ENCODE results near the gene TFDP1.

Gene TFDP1

GRCh38 chr13:113584205-113584869, at the start of gene TFDP1:
TFDP1 (plus strand) TSS chr13:113584753; CDS start chr13:113585838, 1,085 bp downstream.
- in situ Hi-C loops (cut with MboI; ENCODE audit: low pct_unique_long_range_greater_than_20kb, low sequenced_read_pairs) = no loop called here
- DNase-seq = peak; percentile 96

- no peak for DNase-seq
- in situ Hi-C loops (cut with MboI; ENCODE audit: low pct_unique_long_range_greater_than_20kb, low sequenced_read_pairs) = no loop called here
Measured at GRCh38 chr13:113535381-113535781, 49.2 kb upstream of the TFDP1 start.

GRCh38 chr13:113536461-113537110, 48.0 kb upstream of the TFDP1 start:
- in situ Hi-C loops (cut with MboI; ENCODE audit: low pct_unique_long_range_greater_than_20kb, low sequenced_read_pairs) = no loop called here
- no peak for DNase-seq

GRCh38 chr13:113537205-113537604, 47.3 kb upstream of the TFDP1 start:
- in situ Hi-C loops (cut with MboI; ENCODE audit: low pct_unique_long_range_greater_than_20kb, low sequenced_read_pairs) = no loop called here

GRCh38 chr13:113537909-113538688, 46.5 kb upstream of the TFDP1 start:
- DNase-seq = no peak
- in situ Hi-C loops (cut with MboI; ENCODE audit: low pct_unique_long_range_greater_than_20kb, low sequenced_read_pairs) = no loop called here

More at GRCh38 chr13:113537205-113537604, 47.3 kb upstream of the TFDP1 start:
- no peak for DNase-seq

GRCh38 chr13:113538689-113539058, 45.9 kb upstream of the TFDP1 start:
- in situ Hi-C loops (cut with MboI; ENCODE audit: low pct_unique_long_range_greater_than_20kb, low sequenced_read_pairs) = no loop called here
- no peak for DNase-seq

GRCh38 chr13:113539176-113539575, 45.4 kb upstream of the TFDP1 start:
- in situ Hi-C loops (cut with MboI; ENCODE audit: low pct_unique_long_range_greater_than_20kb, low sequenced_read_pairs) = no loop called here
- no peak for DNase-seq

- in situ Hi-C loops (cut with MboI; ENCODE audit: low pct_unique_long_range_greater_than_20kb, low sequenced_read_pairs) = no loop called here
- no peak for DNase-seq
Measured at GRCh38 chr13:113539822-113540221, 44.7 kb upstream of the TFDP1 start.

- no peak for DNase-seq
- in situ Hi-C loops (cut with MboI; ENCODE audit: low pct_unique_long_range_greater_than_20kb, low sequenced_read_pairs) = no loop called here
Measured at GRCh38 chr13:113540523-113540922, 44.0 kb upstream of the TFDP1 start.

GRCh38 chr13:113542751-113543424, 41.7 kb upstream of the TFDP1 start:
- DNase-seq = no peak
- in situ Hi-C loops (cut with MboI; ENCODE audit: low pct_unique_long_range_greater_than_20kb, low sequenced_read_pairs) = no loop called here

GRCh38 chr13:113544071-113544891, 40.3 kb upstream of the TFDP1 start:
- DNase-seq = no peak
- in situ Hi-C loops (cut with MboI; ENCODE audit: low pct_unique_long_range_greater_than_20kb, low sequenced_read_pairs) = no loop called here

GRCh38 chr13:113544896-113545295, 39.7 kb upstream of the TFDP1 start:
- in situ Hi-C loops (cut with MboI; ENCODE audit: low pct_unique_long_range_greater_than_20kb, low sequenced_read_pairs) = no loop called here
- no peak for DNase-seq

- no peak for DNase-seq
- in situ Hi-C loops (cut with MboI; ENCODE audit: low pct_unique_long_range_greater_than_20kb, low sequenced_read_pairs) = no loop called here
Measured at GRCh38 chr13:113545455-113545930, 39.1 kb upstream of the TFDP1 start.

- in situ Hi-C loops (cut with MboI; ENCODE audit: low pct_unique_long_range_greater_than_20kb, low sequenced_read_pairs) = no loop called here
- no peak for DNase-seq
Measured at GRCh38 chr13:113545931-113546516, 38.5 kb upstream of the TFDP1 start.

GRCh38 chr13:113546571-113547237, 37.8 kb upstream of the TFDP1 start:
- in situ Hi-C loops (cut with MboI; ENCODE audit: low pct_unique_long_range_greater_than_20kb, low sequenced_read_pairs) = no loop called here
- DNase-seq = no peak

GRCh38 chr13:113547238-113547971, 37.1 kb upstream of the TFDP1 start:
- in situ Hi-C loops (cut with MboI; ENCODE audit: low pct_unique_long_range_greater_than_20kb, low sequenced_read_pairs) = no loop called here

GRCh38 chr13:113548171-113548641, 36.3 kb upstream of the TFDP1 start:
- in situ Hi-C loops (cut with MboI; ENCODE audit: low pct_unique_long_range_greater_than_20kb, low sequenced_read_pairs) = no loop called here
- no peak for DNase-seq

More at GRCh38 chr13:113547238-113547971, 37.1 kb upstream of the TFDP1 start:
- DNase-seq = no peak

All from KBM-7 (cell line).